DOHH2 (cell line): ENCODE data around the gene ABCG1.

ENCODE experiments used
- H3F3A ChIP-seq: fragments of 200-600 bp; sonication (generic), shearing (Covaris generic); 2 replicates; pipeline ENCODE4 v1.6.0; 2016; ENCODE audit warnings: antibody characterized with exemption, mild to moderate bottlenecking; ENCODE audit not compliant: control insufficient read depth, insufficient read depth
- H3K27ac ChIP-seq: fragments of 200-600 bp; sonication (generic); 2 replicates; pipeline ENCODE4 v1.5.1; 2014; ENCODE audit warnings: low read depth, mild to moderate bottlenecking, low read length, moderate library complexity
- H3K27me3 ChIP-seq: fragments of 200-600 bp; sonication (generic); 2 replicates; pipeline ENCODE4 v1.6.1; 2014; ENCODE audit warnings: mild to moderate bottlenecking, low read length, mixed read lengths; ENCODE audit not compliant: control insufficient read depth
- H3K36me3 ChIP-seq: fragments of 200-600 bp; sonication (generic); 2 replicates; pipeline ENCODE4 v1.6.1; 2014; ENCODE audit warnings: mild to moderate bottlenecking, low read length, moderate library complexity, mixed read lengths; ENCODE audit not compliant: control insufficient read depth
- H3K4me1 ChIP-seq: fragments of 200-600 bp; sonication (generic); 2 replicates; pipeline ENCODE4 v1.6.1; 2014; ENCODE audit warnings: mild to moderate bottlenecking, low read length, mixed read lengths; ENCODE audit not compliant: control insufficient read depth
- H3K4me2 ChIP-seq: fragments of 200-600 bp; sonication (generic); 2 replicates; pipeline ENCODE4 v1.6.0; 2014; ENCODE audit warnings: mild to moderate bottlenecking, low read length, moderate library complexity
- H3K4me3 ChIP-seq: fragments of 200-600 bp; sonication (generic); 2 replicates; pipeline ENCODE4 v1.5.1; 2014; ENCODE audit warnings: mild to moderate bottlenecking, low read length, mixed read lengths
- H3K79me2 ChIP-seq: fragments of 200-600 bp; sonication (generic); 2 replicates; pipeline ENCODE4 v1.6.1; 2014; ENCODE audit warnings: mild to moderate bottlenecking, low read length, mixed read lengths; ENCODE audit not compliant: control insufficient read depth
- H3K9me2 ChIP-seq: fragments of 200-600 bp; sonication (generic); replicated peaks from 2 replicates; pipeline ENCODE4 v1.6.1; 2014; ENCODE audit warnings: mild to moderate bottlenecking, low read length, mixed read lengths; ENCODE audit not compliant: control insufficient read depth
- H3K9me3 ChIP-seq: fragments of 200-600 bp; sonication (generic); 2 replicates; pipeline ENCODE4 v1.6.1; 2014; ENCODE audit warnings: antibody characterized with exemption, low read length, mixed read lengths; ENCODE audit not compliant: control insufficient read depth, insufficient read depth
- H4K20me1 ChIP-seq: fragments of 200-600 bp; sonication (generic); 2 replicates; pipeline ENCODE4 v1.6.0; 2014; ENCODE audit warnings: low read depth, mild to moderate bottlenecking, antibody characterized with exemption, low read length, moderate library complexity; ENCODE audit not compliant: control insufficient read depth, insufficient read depth
- CTCF ChIP-seq: fragments of 200-600 bp; sonication (generic); IDR thresholded peaks from one replicate; pipeline ENCODE4 v1.5.1; 2014; ENCODE audit warnings: antibody characterized with exemption, mild to moderate bottlenecking, low read depth, low read length; ENCODE audit not compliant: poor library complexity, severe bottlenecking
- EZH2phosphoT487 ChIP-seq: fragments of 200-600 bp; sonication (generic); IDR thresholded peaks from 2 replicates; pipeline ENCODE4 v1.6.1; 2017; ENCODE audit warnings: borderline replicate concordance, mild to moderate bottlenecking, antibody characterized with exemption, low read length, moderate library complexity, mixed read lengths

ABCG1 gene

GRCh38 chr21:42258885-42259407 is 40.0 kb downstream of the ABCG1 start:
- Histone ChIP-seq H3K36me3 (no peaks in the 10 kb centered on the region), H3K79me2 (no peaks in the 10 kb centered on the region), H3K4me3 (no peak overlapping the region), H4K20me1 (0 out of 2 replicates have a peak, but pooled peaks cover 3% of the 10 kb centered on the region), H3K4me2 (no peak overlapping the region), H3K9me2 (no peaks in the 10 kb centered on the region), H3K4me1 (peaks cover 17% of the 10 kb centered on the region), H3K9me3 (no peaks in the 10 kb centered on the region), H3K27me3 (peaks cover 6% of the 10 kb centered on the region), H3F3A (no peaks in the 10 kb centered on the region), H3K27ac (no peak overlapping the region)
- TF ChIP-seq CTCF (peak; percentile 38), EZH2phosphoT487 (no peak)

GRCh38 chr21:42260121-42260520 is 41.2 kb downstream of the ABCG1 start:
- Histone ChIP-seq H3K27me3 (peaks cover 6% of the 10 kb centered on the region), H3K4me1 (peaks cover 7% of the 10 kb centered on the region), H3K36me3 (no peaks in the 10 kb centered on the region), H3K9me3 (no peaks in the 10 kb centered on the region), H3K4me2 (no peak overlapping the region), H3K9me2 (no peaks in the 10 kb centered on the region), H3F3A (no peaks in the 10 kb centered on the region), H3K79me2 (no peaks in the 10 kb centered on the region), H3K27ac (no peak overlapping the region), H4K20me1 (0 out of 2 replicates have a peak, but pooled peaks cover 3% of the 10 kb centered on the region), H3K4me3 (no peak overlapping the region)
- no peak for TF ChIP-seq EZH2phosphoT487
- TF ChIP-seq CTCF: no peak

- TF ChIP-seq EZH2phosphoT487: no peak
- TF ChIP-seq CTCF: no peak
- no peaks in the 10 kb centered on the region for H3F3A ChIP-seq
- H4K20me1 ChIP-seq: 0 out of 2 replicates have a peak, but pooled peaks cover 3% of the 10 kb centered on the region
- H3K36me3 ChIP-seq: no peaks in the 10 kb centered on the region
- no peak overlapping the region for H3K4me3 ChIP-seq
- H3K9me2 ChIP-seq: no peaks in the 10 kb centered on the region
- H3K27me3 ChIP-seq: peaks cover 6% of the 10 kb centered on the region; the same call in 1 of the 2 replicates
- no peak overlapping the region for H3K27ac ChIP-seq
- no peak overlapping the region for H3K4me2 ChIP-seq
- no peaks in the 10 kb centered on the region for H3K79me2 ChIP-seq
- H3K9me3 ChIP-seq: no peaks in the 10 kb centered on the region
- H3K4me1 ChIP-seq: no peaks in the 10 kb centered on the region
Observed at GRCh38 chr21:42261829-42262200, 42.9 kb downstream of the ABCG1 start.
